KOPT-K1 (cell line): ENCODE measurements around the gene GORAB.
A peak's percentile ranks its signal among the peaks of the same experiment; 100 is the strongest.

Experiments
- H3K27ac ChIP-seq: fragments of 200-600 bp; sonication (generic); 2 replicates; pipeline ENCODE4 v1.5.1; 2016; ENCODE audit warnings: antibody characterized with exemption, mild to moderate bottlenecking, low read depth, low read length; ENCODE audit not compliant: poor library complexity, severe bottlenecking
- H3K36me3 ChIP-seq: fragments of 200-600 bp; sonication (generic); 2 replicates; pipeline ENCODE4 v1.5.1; 2017; ENCODE audit warnings: antibody characterized with exemption, mild to moderate bottlenecking, low read length, moderate library complexity; ENCODE audit not compliant: insufficient read depth
- H3K9me3 ChIP-seq: fragments of 200-600 bp; sonication (generic); 2 replicates; pipeline ENCODE4 v1.5.1; 2017; ENCODE audit warnings: antibody characterized with exemption, low read length, mild to moderate bottlenecking; ENCODE audit not compliant: insufficient read depth, poor library complexity, severe bottlenecking

The GORAB gene

GRCh38 chr1:170530972-170531757 is 801 bp upstream of the GORAB start:
- Histone ChIP-seq H3K27ac (peak overlapping the region; percentile 83), H3K9me3 (no peaks in the 10 kb centered on the region), H3K36me3 (peaks cover 9% of the 10 kb centered on the region; the same call in 1 of the 2 replicates)

GRCh38 chr1:170533298-170533697 is 1.3 kb downstream of the GORAB start:
- Histone ChIP-seq H3K36me3 (peaks cover 24% of the 10 kb centered on the region), H3K9me3 (no peaks in the 10 kb centered on the region), H3K27ac (no peak overlapping the region)

GRCh38 chr1:170534626-170535147 is 2.7 kb downstream of the GORAB start:
- peaks cover 36% of the 10 kb centered on the region for H3K36me3 ChIP-seq
- no peak overlapping the region for H3K27ac ChIP-seq
- no peaks in the 10 kb centered on the region for H3K9me3 ChIP-seq

GRCh38 chr1:170535418-170535817 is 3.5 kb downstream of the GORAB start:
- H3K9me3 ChIP-seq: no peaks in the 10 kb centered on the region
- peaks cover 44% of the 10 kb centered on the region for H3K36me3 ChIP-seq

GRCh38 chr1:170536924-170537551 is 5.1 kb downstream of the GORAB start:
- Histone ChIP-seq H3K27ac (no peak overlapping the region), H3K9me3 (no peaks in the 10 kb centered on the region), H3K36me3 (peaks cover 60% of the 10 kb centered on the region)

More at GRCh38 chr1:170535418-170535817, 3.5 kb downstream of the GORAB start:
- H3K27ac ChIP-seq: no peak overlapping the region

- peaks cover 69% of the 10 kb centered on the region for H3K36me3 ChIP-seq
- no peaks in the 10 kb centered on the region for H3K9me3 ChIP-seq
- H3K27ac ChIP-seq: no peak overlapping the region
Observed at GRCh38 chr1:170537798-170538503, 6.0 kb downstream of the GORAB start.

- H3K36me3 ChIP-seq: peaks cover 76% of the 10 kb centered on the region
- no peak overlapping the region for H3K27ac ChIP-seq
Observed at GRCh38 chr1:170538687-170539086, 6.7 kb downstream of the GORAB start.

GRCh38 chr1:170539154-170539553 is 7.2 kb downstream of the GORAB start:
- peaks cover 78% of the 10 kb centered on the region for H3K36me3 ChIP-seq
- H3K9me3 ChIP-seq: no peaks in the 10 kb centered on the region
- H3K27ac ChIP-seq: no peak overlapping the region

More at GRCh38 chr1:170538687-170539086, 6.7 kb downstream of the GORAB start:
- H3K9me3 ChIP-seq: no peaks in the 10 kb centered on the region

GRCh38 chr1:170544624-170545023 is 12.7 kb downstream of the GORAB start:
- Histone ChIP-seq H3K27ac (no peak overlapping the region), H3K9me3 (no peaks in the 10 kb centered on the region), H3K36me3 (peaks cover 96% of the 10 kb centered on the region)

GRCh38 chr1:170545476-170545875 is 13.5 kb downstream of the GORAB start:
- peaks cover 96% of the 10 kb centered on the region for H3K36me3 ChIP-seq
- no peaks in the 10 kb centered on the region for H3K9me3 ChIP-seq

GRCh38 chr1:170547255-170547654 is 15.3 kb downstream of the GORAB start:
- Histone ChIP-seq H3K27ac (no peak overlapping the region), H3K36me3 (peaks cover 96% of the 10 kb centered on the region)

More at GRCh38 chr1:170545476-170545875, 13.5 kb downstream of the GORAB start:
- H3K27ac ChIP-seq: no peak overlapping the region

GRCh38 chr1:170548497-170548896 is 16.5 kb downstream of the GORAB start:
- peaks cover 93% of the 10 kb centered on the region for H3K36me3 ChIP-seq
- H3K9me3 ChIP-seq: no peaks in the 10 kb centered on the region
- no peak overlapping the region for H3K27ac ChIP-seq

More at GRCh38 chr1:170547255-170547654, 15.3 kb downstream of the GORAB start:
- H3K9me3 ChIP-seq: no peaks in the 10 kb centered on the region

- Histone ChIP-seq H3K36me3 (peaks cover 37% of the 10 kb centered on the region), H3K9me3 (no peaks in the 10 kb centered on the region), H3K27ac (no peak overlapping the region)
Observed at GRCh38 chr1:170555370-170555769, 23.4 kb downstream of the GORAB start.

- Histone ChIP-seq H3K36me3 (peaks cover 22% of the 10 kb centered on the region), H3K9me3 (no peaks in the 10 kb centered on the region), H3K27ac (no peak overlapping the region)
Observed at GRCh38 chr1:170556917-170557316, 25.0 kb downstream of the GORAB start.

- peaks cover 8% of the 10 kb centered on the region for H3K36me3 ChIP-seq
- no peak overlapping the region for H3K27ac ChIP-seq
- H3K9me3 ChIP-seq: no peaks in the 10 kb centered on the region
Observed at GRCh38 chr1:170558731-170559130, 26.8 kb downstream of the GORAB start.
